ENCODE data around the gene WDR6.

The WDR6 gene

GRCh38 chr3:48989796-48990635 lies 17.2 kb upstream of the WDR6 start, which contains the start of gene P4HTM:
Gene P4HTM (plus strand): TSS chr3:48990241. CDS start chr3:48990257, 16 bp downstream.
- no peak for TF ChIP-seq TAF1 (IDR thresholded peaks at IDR 0.05; ENCODE audit: borderline replicate concordance, insufficient read depth, low read length)
- no peak for TF ChIP-seq SIN3A (IDR thresholded peaks at IDR 0.05; ENCODE audit: borderline replicate concordance, insufficient read depth, low read length)
- TF ChIP-seq POLR2AphosphoS5 (IDR thresholded peaks at IDR 0.05; ENCODE audit: low read depth, low read length) = no peak
- TF ChIP-seq, protein P1, sequence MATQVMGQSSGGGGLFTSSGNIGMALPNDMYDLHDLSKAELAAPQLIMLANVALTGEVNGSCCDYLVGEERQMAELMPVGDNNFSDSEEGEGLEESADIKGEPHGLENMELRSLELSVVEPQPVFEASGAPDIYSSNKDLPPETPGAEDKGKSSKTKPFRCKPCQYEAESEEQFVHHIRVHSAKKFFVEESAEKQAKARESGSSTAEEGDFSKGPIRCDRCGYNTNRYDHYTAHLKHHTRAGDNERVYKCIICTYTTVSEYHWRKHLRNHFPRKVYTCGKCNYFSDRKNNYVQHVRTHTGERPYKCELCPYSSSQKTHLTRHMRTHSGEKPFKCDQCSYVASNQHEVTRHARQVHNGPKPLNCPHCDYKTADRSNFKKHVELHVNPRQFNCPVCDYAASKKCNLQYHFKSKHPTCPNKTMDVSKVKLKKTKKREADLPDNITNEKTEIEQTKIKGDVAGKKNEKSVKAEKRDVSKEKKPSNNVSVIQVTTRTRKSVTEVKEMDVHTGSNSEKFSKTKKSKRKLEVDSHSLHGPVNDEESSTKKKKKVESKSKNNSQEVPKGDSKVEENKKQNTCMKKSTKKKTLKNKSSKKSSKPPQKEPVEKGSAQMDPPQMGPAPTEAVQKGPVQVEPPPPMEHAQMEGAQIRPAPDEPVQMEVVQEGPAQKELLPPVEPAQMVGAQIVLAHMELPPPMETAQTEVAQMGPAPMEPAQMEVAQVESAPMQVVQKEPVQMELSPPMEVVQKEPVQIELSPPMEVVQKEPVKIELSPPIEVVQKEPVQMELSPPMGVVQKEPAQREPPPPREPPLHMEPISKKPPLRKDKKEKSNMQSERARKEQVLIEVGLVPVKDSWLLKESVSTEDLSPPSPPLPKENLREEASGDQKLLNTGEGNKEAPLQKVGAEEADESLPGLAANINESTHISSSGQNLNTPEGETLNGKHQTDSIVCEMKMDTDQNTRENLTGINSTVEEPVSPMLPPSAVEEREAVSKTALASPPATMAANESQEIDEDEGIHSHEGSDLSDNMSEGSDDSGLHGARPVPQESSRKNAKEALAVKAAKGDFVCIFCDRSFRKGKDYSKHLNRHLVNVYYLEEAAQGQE (IDR thresholded peaks at IDR 0.05; ENCODE audit: insufficient read depth in 1 of 2, low read depth in 2 of 2, low read length in 2 of 2) = no peak
- TF ChIP-seq FOXP2 (optimal IDR thresholded peaks at IDR 0.05; ENCODE audit: borderline replicate concordance, extremely low read depth, extremely low read length, insufficient read depth) = no peak

- no peak for TF ChIP-seq SIN3A (IDR thresholded peaks at IDR 0.05; ENCODE audit: borderline replicate concordance, insufficient read depth, low read length)
- no peak for TF ChIP-seq POLR2AphosphoS5 (IDR thresholded peaks at IDR 0.05; ENCODE audit: low read depth, low read length)
- TF ChIP-seq TAF1 (IDR thresholded peaks at IDR 0.05; ENCODE audit: borderline replicate concordance, insufficient read depth, low read length) = no peak
- TF ChIP-seq, protein P1 (IDR thresholded peaks at IDR 0.05; ENCODE audit: insufficient read depth in 1 of 2, low read depth in 2 of 2, low read length in 2 of 2) = no peak
- TF ChIP-seq FOXP2 (optimal IDR thresholded peaks at IDR 0.05; ENCODE audit: borderline replicate concordance, extremely low read depth, extremely low read length, insufficient read depth) = no peak
Measured at GRCh38 chr3:48990636-48991469, 16.3 kb upstream of the WDR6 start.

DNA sequence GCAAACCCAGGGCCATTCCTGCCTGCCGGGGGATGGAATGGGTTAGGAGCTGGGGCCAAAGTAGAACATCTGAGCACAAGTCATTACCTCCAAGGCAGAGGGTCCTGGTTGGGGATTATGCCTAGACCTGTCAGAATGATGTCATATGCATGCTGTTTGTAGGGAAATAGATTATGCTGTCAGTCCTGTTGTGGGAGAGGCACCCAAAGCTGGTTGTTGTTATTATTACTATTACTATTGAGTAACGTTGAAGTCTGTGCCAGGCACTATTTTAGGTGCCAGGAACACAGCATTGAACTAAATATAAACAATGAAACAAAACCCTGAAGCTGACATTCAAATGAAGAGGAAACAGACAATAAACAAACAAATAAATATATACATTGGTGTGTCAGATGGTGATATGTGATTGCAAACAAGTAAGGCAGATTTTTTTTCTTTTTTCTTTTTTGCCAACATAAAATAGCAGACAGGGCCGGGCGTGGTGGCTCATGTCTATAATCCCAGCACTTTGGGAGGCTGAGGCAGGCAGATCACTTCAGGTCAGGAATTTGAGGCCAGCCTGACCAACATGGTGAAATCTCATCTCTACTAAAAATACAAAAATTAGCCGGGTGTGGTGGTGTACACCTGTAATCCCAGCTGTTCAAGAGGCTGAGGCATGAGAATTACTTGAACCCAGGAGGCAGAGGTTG lies 15.2 kb upstream of the WDR6 start:
- no peak for TF ChIP-seq POLR2AphosphoS5 (IDR thresholded peaks at IDR 0.05; ENCODE audit: low read depth, low read length)
- TF ChIP-seq TAF1 (IDR thresholded peaks at IDR 0.05; ENCODE audit: borderline replicate concordance, insufficient read depth, low read length) = no peak
- no peak for TF ChIP-seq SIN3A (IDR thresholded peaks at IDR 0.05; ENCODE audit: borderline replicate concordance, insufficient read depth, low read length)
- TF ChIP-seq, protein P1 (IDR thresholded peaks at IDR 0.05; ENCODE audit: insufficient read depth in 1 of 2, low read depth in 2 of 2, low read length in 2 of 2) = no peak
- no peak for TF ChIP-seq FOXP2 (optimal IDR thresholded peaks at IDR 0.05; ENCODE audit: borderline replicate concordance, extremely low read depth, extremely low read length, insufficient read depth)

GRCh38 chr3:48993834-48994233 lies 13.4 kb upstream of the WDR6 start:
- TF ChIP-seq TAF1 (IDR thresholded peaks at IDR 0.05; ENCODE audit: borderline replicate concordance, insufficient read depth, low read length) (no peak), POLR2AphosphoS5 (IDR thresholded peaks at IDR 0.05; ENCODE audit: low read depth, low read length) (no peak), FOXP2 (optimal IDR thresholded peaks at IDR 0.05; ENCODE audit: borderline replicate concordance, extremely low read depth, extremely low read length, insufficient read depth) (no peak), SIN3A (IDR thresholded peaks at IDR 0.05; ENCODE audit: borderline replicate concordance, insufficient read depth, low read length) (no peak)
- TF ChIP-seq, protein P1 (IDR thresholded peaks at IDR 0.05; ENCODE audit: insufficient read depth in 1 of 2, low read depth in 2 of 2, low read length in 2 of 2) = no peak
